Measurements from ENCODE around the gene SOX13.

DNA sequence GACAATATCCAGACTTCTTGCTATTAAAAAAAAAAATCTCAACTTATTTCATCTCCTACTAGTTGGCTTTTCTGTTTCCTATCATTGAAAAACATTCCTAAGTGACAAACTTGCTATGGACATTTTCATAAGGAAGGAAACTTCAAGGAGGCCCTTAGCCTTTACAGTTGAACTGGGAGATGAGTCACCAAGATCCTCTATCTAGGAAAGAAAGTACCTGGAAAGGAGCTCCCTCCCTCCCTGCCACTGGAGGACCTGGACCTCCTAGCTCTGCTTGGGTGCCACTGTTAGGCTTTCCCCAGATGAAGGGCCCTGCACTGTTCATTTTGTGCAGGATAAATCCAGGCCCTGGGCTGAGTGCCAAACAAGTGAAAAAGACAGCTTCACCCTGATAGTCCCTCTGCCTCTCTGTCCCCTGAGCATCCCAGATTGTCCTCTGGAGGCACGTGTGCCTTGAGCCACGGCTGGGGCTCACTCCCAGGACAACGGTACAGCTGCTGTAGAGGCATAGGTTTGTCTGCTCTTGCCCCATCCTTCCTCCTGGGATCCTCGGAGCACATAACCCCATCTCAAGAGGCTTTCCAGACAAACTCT is 40.2 kb upstream of the SOX13 start:
- no peak for TF ChIP-seq EP300 (IDR thresholded peaks at IDR 0.05; ENCODE audit: borderline replicate concordance)
- no peak for TF ChIP-seq YY1 (IDR thresholded peaks at IDR 0.05; ENCODE audit: low read depth)
- TF ChIP-seq ZBTB7A (IDR thresholded peaks at IDR 0.05; ENCODE audit: low read depth) = no peak
- TF ChIP-seq CREB1 (IDR thresholded peaks at IDR 0.05; ENCODE audit: low read depth) = no peak
- no peak for TF ChIP-seq MAX (IDR thresholded peaks at IDR 0.05)
- no peak for TF ChIP-seq RAD21 (IDR thresholded peaks at IDR 0.05; ENCODE audit: low read depth)
- TF ChIP-seq REST (IDR thresholded peaks at IDR 0.05; ENCODE audit: low read depth) = no peak
- no peak for TF ChIP-seq FOXM1 (IDR thresholded peaks at IDR 0.05; ENCODE audit: borderline replicate concordance, low read depth)
- TF ChIP-seq, protein P1, sequence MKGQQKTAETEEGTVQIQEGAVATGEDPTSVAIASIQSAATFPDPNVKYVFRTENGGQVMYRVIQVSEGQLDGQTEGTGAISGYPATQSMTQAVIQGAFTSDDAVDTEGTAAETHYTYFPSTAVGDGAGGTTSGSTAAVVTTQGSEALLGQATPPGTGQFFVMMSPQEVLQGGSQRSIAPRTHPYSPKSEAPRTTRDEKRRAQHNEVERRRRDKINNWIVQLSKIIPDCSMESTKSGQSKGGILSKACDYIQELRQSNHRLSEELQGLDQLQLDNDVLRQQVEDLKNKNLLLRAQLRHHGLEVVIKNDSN (IDR thresholded peaks at IDR 0.05) = no peak
